SJSA1 (cell line): ENCODE measurements around the gene C4orf50. TPM values are rescaled to one million over a fixed set of nuclear protein-coding genes. Genes with fewer than 3 reads are reported as not detected.
"Not testable (repeated sequence)": the region's sequence is repeated elsewhere in the genome, so short reads cannot be mapped to it uniquely, and the experiment has no call there.

Experiments
- DNase-seq, 2 experiments: peaks; one replicate each; pipeline ENCODE4 v3.0.0-alpha.2; 2015 to 2020; ENCODE audit warnings: low spot score in 2 of 2, low read depth in 1 of 2
- H3K27ac ChIP-seq: fragments of 250-450 bp; sonication (Bioruptor Pico); 2 replicates; pipeline ENCODE4 v1.5.1; 2020; ENCODE audit warnings: mild to moderate bottlenecking, moderate library complexity
- H3K27me3 ChIP-seq: fragments of 250-450 bp; sonication (Bioruptor Pico); replicated peaks from 2 replicates; pipeline ENCODE4 v1.5.1; 2020; ENCODE audit warnings: mild to moderate bottlenecking, moderate library complexity
- H3K36me3 ChIP-seq: fragments of 250-450 bp; sonication (Bioruptor Pico); 2 replicates; pipeline ENCODE4 v1.5.1; 2020; ENCODE audit warnings: mild to moderate bottlenecking
- H3K4me1 ChIP-seq: fragments of 250-450 bp; sonication (Bioruptor Pico); replicated peaks from 2 replicates; pipeline ENCODE4 v1.6.1; 2021; ENCODE audit warnings: mild to moderate bottlenecking
- H3K4me3 ChIP-seq: fragments of 250-450 bp; sonication (Bioruptor Pico); 2 replicates; pipeline ENCODE4 v1.5.1; 2020; ENCODE audit warnings: mild to moderate bottlenecking
- H3K9me3 ChIP-seq: fragments of 250-450 bp; sonication (Bioruptor Pico); replicated peaks from 2 replicates; pipeline ENCODE4 v1.5.1; 2020; ENCODE audit warnings: mild to moderate bottlenecking
- total RNA-seq: library from RNA; depleted of rRNA; stranded (reverse); fragments of >200 nt; shearing (Covaris generic); gene quantifications from 2 replicates; pipeline ENCODE4 v1.2.3, GENCODE V29; 2014

Gene C4orf50
- total RNA-seq, 1 experiment from 2014 or later: not detected

GRCh38 chr4:6019316-6020263, 1.4 kb upstream of the C4orf50 start:
- H3K4me3 ChIP-seq: no peak overlapping the region
- H3K4me1 ChIP-seq: no peaks in the 10 kb centered on the region
- H3K27me3 ChIP-seq: no peaks in the 10 kb centered on the region
- no peaks in the 10 kb centered on the region for H3K9me3 ChIP-seq
- no peak overlapping the region for H3K27ac ChIP-seq
- no peaks in the 10 kb centered on the region for H3K36me3 ChIP-seq
- DNase-seq: peak in 1 of 2 experiments; percentile 4

GRCh38 chr4:6017800-6018199, 431 bp downstream of the C4orf50 start:
- no peak for DNase-seq
- Histone ChIP-seq H3K9me3 (no peaks in the 10 kb centered on the region), H3K4me1 (no peaks in the 10 kb centered on the region), H3K27ac (no peak overlapping the region), H3K27me3 (no peaks in the 10 kb centered on the region), H3K36me3 (no peaks in the 10 kb centered on the region), H3K4me3 (no peak overlapping the region)

GRCh38 chr4:6017030-6017429, 1.2 kb downstream of the C4orf50 start:
- H3K9me3 ChIP-seq: no peaks in the 10 kb centered on the region
- no peak for DNase-seq
- no peak overlapping the region for H3K4me3 ChIP-seq
- no peaks in the 10 kb centered on the region for H3K27me3 ChIP-seq
- H3K36me3 ChIP-seq: no peaks in the 10 kb centered on the region
- H3K4me1 ChIP-seq: no peaks in the 10 kb centered on the region
- H3K27ac ChIP-seq: no peak overlapping the region

- no peak overlapping the region for H3K27ac ChIP-seq
- DNase-seq: no peak
- no peaks in the 10 kb centered on the region for H3K9me3 ChIP-seq
- no peaks in the 10 kb centered on the region for H3K4me1 ChIP-seq
- no peaks in the 10 kb centered on the region for H3K27me3 ChIP-seq
- H3K4me3 ChIP-seq: no peak overlapping the region
- no peaks in the 10 kb centered on the region for H3K36me3 ChIP-seq
Observed at GRCh38 chr4:6013564-6013963, 4.7 kb downstream of the C4orf50 start.

GRCh38 chr4:6012200-6012599, 6.0 kb downstream of the C4orf50 start:
- no peak for DNase-seq
- no peaks in the 10 kb centered on the region for H3K36me3 ChIP-seq
- no peak overlapping the region for H3K27ac ChIP-seq
- H3K4me1 ChIP-seq: no peaks in the 10 kb centered on the region
- no peaks in the 10 kb centered on the region for H3K9me3 ChIP-seq
- no peak overlapping the region for H3K4me3 ChIP-seq
- no peaks in the 10 kb centered on the region for H3K27me3 ChIP-seq

- no peaks in the 10 kb centered on the region for H3K4me1 ChIP-seq
- H3K36me3 ChIP-seq: no peaks in the 10 kb centered on the region
- H3K27me3 ChIP-seq: no peaks in the 10 kb centered on the region
- no peak overlapping the region for H3K27ac ChIP-seq
- no peak for DNase-seq
- no peak overlapping the region for H3K4me3 ChIP-seq
- no peaks in the 10 kb centered on the region for H3K9me3 ChIP-seq
Observed at GRCh38 chr4:6011686-6012085, 6.5 kb downstream of the C4orf50 start.

- Histone ChIP-seq H3K4me3 (no peak overlapping the region), H3K27me3 (no peaks in the 10 kb centered on the region), H3K9me3 (no peaks in the 10 kb centered on the region), H3K36me3 (no peaks in the 10 kb centered on the region), H3K27ac (no peak overlapping the region), H3K4me1 (no peaks in the 10 kb centered on the region)
- DNase-seq: no peak
Observed at GRCh38 chr4:6011271-6011671, 7.0 kb downstream of the C4orf50 start.

GRCh38 chr4:6010789-6011188, 7.4 kb downstream of the C4orf50 start:
- no peak for DNase-seq
- H3K4me1 ChIP-seq: no peaks in the 10 kb centered on the region
- H3K4me3 ChIP-seq: no peak overlapping the region
- no peaks in the 10 kb centered on the region for H3K27me3 ChIP-seq
- H3K36me3 ChIP-seq: no peaks in the 10 kb centered on the region
- no peak overlapping the region for H3K27ac ChIP-seq
- H3K9me3 ChIP-seq: no peaks in the 10 kb centered on the region

GRCh38 chr4:6009452-6009851, 8.8 kb downstream of the C4orf50 start:
- DNase-seq: no peak
- Histone ChIP-seq H3K4me3 (no peak overlapping the region), H3K27me3 (no peaks in the 10 kb centered on the region), H3K36me3 (no peaks in the 10 kb centered on the region), H3K9me3 (no peaks in the 10 kb centered on the region), H3K4me1 (no peaks in the 10 kb centered on the region), H3K27ac (no peak overlapping the region)

GRCh38 chr4:6008766-6009385, 9.4 kb downstream of the C4orf50 start:
- no peak for DNase-seq
- H3K9me3 ChIP-seq: no peaks in the 10 kb centered on the region
- H3K4me3 ChIP-seq: no peak overlapping the region
- no peaks in the 10 kb centered on the region for H3K36me3 ChIP-seq
- no peaks in the 10 kb centered on the region for H3K4me1 ChIP-seq
- H3K27ac ChIP-seq: no peak overlapping the region
- no peaks in the 10 kb centered on the region for H3K27me3 ChIP-seq

- H3K27me3 ChIP-seq: no peaks in the 10 kb centered on the region
- H3K9me3 ChIP-seq: no peaks in the 10 kb centered on the region
- H3K27ac ChIP-seq: no peak overlapping the region
- H3K4me1 ChIP-seq: no peaks in the 10 kb centered on the region
- H3K4me3 ChIP-seq: no peak overlapping the region
- no peaks in the 10 kb centered on the region for H3K36me3 ChIP-seq
- DNase-seq: no peak
Observed at GRCh38 chr4:6008092-6008551, 10.1 kb downstream of the C4orf50 start.

GRCh38 chr4:6005175-6005574, 13.1 kb downstream of the C4orf50 start:
- no peaks in the 10 kb centered on the region for H3K4me1 ChIP-seq
- no peak for DNase-seq
- no peaks in the 10 kb centered on the region for H3K27me3 ChIP-seq
- no peaks in the 10 kb centered on the region for H3K9me3 ChIP-seq
- no peak overlapping the region for H3K4me3 ChIP-seq
- no peak overlapping the region for H3K27ac ChIP-seq
- H3K36me3 ChIP-seq: no peaks in the 10 kb centered on the region

GRCh38 chr4:6003485-6003884, 14.7 kb downstream of the C4orf50 start:
- DNase-seq, H3K9me3 ChIP-seq, H3K27ac ChIP-seq, H3K4me3 ChIP-seq, H3K4me1 ChIP-seq, H3K36me3 ChIP-seq, H3K27me3 ChIP-seq: not testable (repeated sequence)

- H3K4me1 ChIP-seq: no peaks in the 10 kb centered on the region
- no peaks in the 10 kb centered on the region for H3K27me3 ChIP-seq
- no peaks in the 10 kb centered on the region for H3K9me3 ChIP-seq
- no peak overlapping the region for H3K4me3 ChIP-seq
- H3K27ac ChIP-seq: no peak overlapping the region
- DNase-seq: no peak
- no peaks in the 10 kb centered on the region for H3K36me3 ChIP-seq
Observed at GRCh38 chr4:6002926-6003325, 15.3 kb downstream of the C4orf50 start.
